IMR-90 (cell line): ENCODE data around the gene TCF7L2. TPM values are rescaled to one million over a fixed set of nuclear protein-coding genes. Genes with fewer than 3 reads are reported as not detected.
A peak's percentile ranks its signal among the peaks of the same experiment; 100 is the strongest.

ENCODE experiments used
- ATAC-seq: fragments of 200-7000 bp; cut with Tn5 transposase; 2 replicates; pipeline ENCODE4 v1.9.1; 2020; ENCODE audit warnings: low read depth, mild to moderate bottlenecking, moderate library complexity
- BruUV-seq: library from RNA; stranded (reverse); fragments of 400-500 nt; replicated peaks from 2 replicates; lab custom pipeline; 2021; lab: Mats Ljungman, UMichigan
- CTCF ChIA-PET: fragments of 300-600 bp; formaldehyde crosslinking; extraction: SDS; loops from one replicate; lab custom pipeline; 2021; ENCODE audit warnings: antibody characterized with exemption; lab: Yijun Ruan, JAX
- POLR2A ChIA-PET: fragments of 300-600 bp; sonication (Branson Sonifier 250); formaldehyde crosslinking; loops from one replicate; lab custom pipeline; 2022; ENCODE audit warnings: antibody characterized with exemption; ENCODE audit not compliant: unreplicated experiment; lab: Charles Lee
- DNase-seq: peaks from one replicate; pipeline ENCODE4 v3.0.0; 2013
- H2AFZ ChIP-seq: replicated peaks from 2 replicates; pipeline ENCODE3; 2013; ENCODE audit warnings: low read length, mild to moderate bottlenecking; ENCODE audit not compliant: poor library complexity
- H2AK5ac ChIP-seq: 2 replicates; pipeline ENCODE4 v1.6.1; 2013; ENCODE audit warnings: low read depth, low read length, inconsistent platforms
- H2AK9ac ChIP-seq: replicated peaks from 2 replicates; pipeline ENCODE3; 2013; ENCODE audit warnings: mild to moderate bottlenecking, low read depth, low read length, moderate library complexity; ENCODE audit not compliant: poor library complexity
- H2BK120ac ChIP-seq: 2 replicates; pipeline ENCODE4 v1.6.1; 2013; ENCODE audit warnings: low read depth, low read length, inconsistent platforms
- H2BK15ac ChIP-seq: 3 replicates; pipeline ENCODE4 v1.6.1; 2013; ENCODE audit warnings: low read depth, low read length, inconsistent platforms
- H2BK20ac ChIP-seq: 2 replicates; pipeline ENCODE4 v1.6.1; 2013; ENCODE audit warnings: low read depth, mild to moderate bottlenecking, inconsistent platforms, low read length, moderate library complexity
- H2BK5ac ChIP-seq: 2 replicates; pipeline ENCODE4 v1.6.1; 2013; ENCODE audit warnings: mild to moderate bottlenecking, low read depth, low read length, inconsistent platforms; ENCODE audit not compliant: poor library complexity, severe bottlenecking
- H3K14ac ChIP-seq: replicated peaks from 2 replicates; pipeline ENCODE4 v1.6.1; 2013; ENCODE audit warnings: low read depth, low read length, inconsistent platforms
- H3K18ac ChIP-seq: 2 replicates; pipeline ENCODE4 v1.6.1; 2013; ENCODE audit warnings: low read depth, low read length, control low read depth
- H3K23ac ChIP-seq: 2 replicates; pipeline ENCODE4 v1.6.1; 2013; ENCODE audit warnings: low read depth, low read length, inconsistent platforms
- H3K27ac ChIP-seq: 2 replicates; pipeline ENCODE4 v1.5.1; 2013; ENCODE audit warnings: mild to moderate bottlenecking, control low read depth, low read length; ENCODE audit not compliant: insufficient read depth
- H3K27me3 ChIP-seq: 2 replicates; pipeline ENCODE4 v1.6.1; 2013; ENCODE audit warnings: low read length; ENCODE audit not compliant: control insufficient read depth, insufficient read depth
- H3K36me3 ChIP-seq: 2 replicates; pipeline ENCODE4 v1.6.1; 2013; ENCODE audit warnings: low read length, mixed read lengths; ENCODE audit not compliant: control insufficient read depth, insufficient read depth
- H3K4ac ChIP-seq: 2 replicates; pipeline ENCODE4 v1.6.1; 2013; ENCODE audit warnings: low read depth, low read length, inconsistent platforms
- H3K4me1 ChIP-seq: 2 replicates; pipeline ENCODE4 v1.6.1; 2013; ENCODE audit warnings: low read length, mixed read lengths; ENCODE audit not compliant: control insufficient read depth, insufficient read depth
- H3K4me2 ChIP-seq: 2 replicates; pipeline ENCODE4 v1.6.1; 2013; ENCODE audit warnings: low read depth, mild to moderate bottlenecking, control low read depth, low read length, moderate library complexity
- H3K4me3 ChIP-seq: 2 replicates; pipeline ENCODE4 v1.5.1; 2013; ENCODE audit warnings: low read depth, mild to moderate bottlenecking, control low read depth, low read length, moderate library complexity; ENCODE audit not compliant: insufficient read depth
- H3K56ac ChIP-seq: 2 replicates; pipeline ENCODE4 v1.6.1; 2013; ENCODE audit warnings: low read length, inconsistent platforms; ENCODE audit not compliant: insufficient read depth; ENCODE audit errors: extremely low read depth
- H3K79me1 ChIP-seq, 2 experiments: 2 replicates each; pipeline ENCODE4 v1.6.1; 2013; ENCODE audit warnings: low read length in 2 of 2, inconsistent platforms in 1 of 2, low read depth in 1 of 2
- H3K9ac ChIP-seq: 2 replicates; pipeline ENCODE4 v1.6.1; 2013; ENCODE audit warnings: low read depth, low read length, control low read depth
- H3K9me1 ChIP-seq: 2 replicates; pipeline ENCODE4 v1.6.1; 2013; ENCODE audit warnings: low read length, inconsistent platforms; ENCODE audit not compliant: insufficient read depth
- H3K9me3 ChIP-seq: 2 replicates; pipeline ENCODE4 v1.6.1; 2013; ENCODE audit warnings: low read length; ENCODE audit not compliant: control insufficient read depth, insufficient read depth
- H4K20me1 ChIP-seq: 2 replicates; pipeline ENCODE4 v1.6.1; 2013; ENCODE audit warnings: low read length, inconsistent platforms; ENCODE audit not compliant: insufficient read depth
- H4K5ac ChIP-seq: 2 replicates; pipeline ENCODE4 v1.6.1; 2013; ENCODE audit warnings: mild to moderate bottlenecking, low read depth, low read length, control low read depth
- H4K8ac ChIP-seq, 2 experiments: 2 replicates each; pipeline ENCODE4 v1.6.1; 2013; ENCODE audit warnings: low read depth in 2 of 2, low read length in 2 of 2, control low read depth in 1 of 2, inconsistent platforms in 1 of 2
- H4K91ac ChIP-seq: 2 replicates; pipeline ENCODE4 v1.6.1; 2013; ENCODE audit warnings: low read depth, low read length, inconsistent platforms; ENCODE audit not compliant: insufficient read depth
- BHLHE40 ChIP-seq: fragments of 150-350 bp; IDR thresholded peaks from 2 replicates; pipeline ENCODE4 v1.6.1; 2016; ENCODE audit warnings: mild to moderate bottlenecking, low read depth, low read length
- CEBPB ChIP-seq: IDR thresholded peaks from 2 replicates; pipeline ENCODE4 v1.6.1; 2012; ENCODE audit warnings: low read depth, low read length, improper control_type of control experiment
- MAFK ChIP-seq: IDR thresholded peaks from 2 replicates; pipeline ENCODE4 v1.6.1; 2012; ENCODE audit warnings: low read depth, low read length, improper control_type of control experiment
- MAZ ChIP-seq: IDR thresholded peaks from 2 replicates; pipeline ENCODE4 v1.6.1; 2012; ENCODE audit warnings: low read depth, mild to moderate bottlenecking, low read length, improper control_type of control experiment, moderate library complexity, borderline replicate concordance
- MXI1 ChIP-seq: IDR thresholded peaks from 2 replicates; pipeline ENCODE4 v1.6.1; 2012; ENCODE audit warnings: low read depth, mild to moderate bottlenecking, low read length, moderate library complexity, borderline replicate concordance
- POLR2A ChIP-seq: IDR thresholded peaks from 2 replicates; pipeline ENCODE4 v1.6.1; 2012; ENCODE audit warnings: mild to moderate bottlenecking, low read depth, low read length
- RFX5 ChIP-seq: IDR thresholded peaks from 2 replicates; pipeline ENCODE4 v1.8.0; 2012; ENCODE audit warnings: low read depth, mild to moderate bottlenecking, low read length, moderate library complexity
- WGBS, 2 experiments: methylation state at CpG; one replicate each; pipeline versions ENCODE4 v1.1.5 to v1.1.7; 2013; ENCODE audit warnings: missing lambda C conversion rate in 2 of 2; ENCODE audit not compliant: insufficient read length in 1 of 2; ENCODE audit errors: extremely low coverage in 2 of 2; 5-methylcytosine and 5-hydroxymethylcytosine counted together
- dilution Hi-C: fragments of 300-500 bp; cut with HindIII; formaldehyde crosslinking; loops from one replicate; pipeline ENCODE4 v1.14.3; 2018; ENCODE audit warnings: low sequenced_read_pairs; ENCODE audit not compliant: unreplicated experiment
- in situ Hi-C: fragments of 300-500 bp; cut with MboI; formaldehyde crosslinking; loops from 3 replicates; pipeline ENCODE4 v1.14.3; 2019; ENCODE audit warnings: low sequenced_read_pairs, inconsistent platforms, mixed read lengths
- intact Hi-C: fragments of 100-400 bp; cut with micrococcal nuclease; formaldehyde crosslinking; loops from 2 replicates; pipeline ENCODE4 v1.10.0; 2022
- polyA plus RNA-seq, 3 experiments: library from polyadenylated mRNA; depleted of rRNA; stranded (reverse); fragments of >200 nt; gene quantifications; 2 replicates each; pipeline ENCODE4 v1.2.3, GENCODE V29; 2012; ENCODE audit warnings: low replicate concordance in 1 of 3
- total RNA-seq: library from RNA; depleted of rRNA; stranded (reverse); fragments of >200 nt; gene quantifications from 2 replicates; pipeline ENCODE4 v1.2.3, GENCODE V29; 2012
- TF ChIP-seq, protein P1 (sequence below): conservative IDR thresholded peaks from 2 replicates; pipeline ENCODE4 v1.5.1; 2012; ENCODE audit warnings: mild to moderate bottlenecking, low read depth, low read length, improper control_type of control experiment
- TF ChIP-seq, protein P2 (sequence below): fragments of 150-350 bp; IDR thresholded peaks from 2 replicates; pipeline ENCODE4 v1.6.1; 2017; ENCODE audit warnings: mild to moderate bottlenecking, antibody characterized with exemption, low read length, low read depth

TCF7L2 gene
- total and polyA plus RNA-seq, 2 of the 4 experiments (the other 2 are of a cell fraction): 1.3 to 12.2 TPM

DNA sequence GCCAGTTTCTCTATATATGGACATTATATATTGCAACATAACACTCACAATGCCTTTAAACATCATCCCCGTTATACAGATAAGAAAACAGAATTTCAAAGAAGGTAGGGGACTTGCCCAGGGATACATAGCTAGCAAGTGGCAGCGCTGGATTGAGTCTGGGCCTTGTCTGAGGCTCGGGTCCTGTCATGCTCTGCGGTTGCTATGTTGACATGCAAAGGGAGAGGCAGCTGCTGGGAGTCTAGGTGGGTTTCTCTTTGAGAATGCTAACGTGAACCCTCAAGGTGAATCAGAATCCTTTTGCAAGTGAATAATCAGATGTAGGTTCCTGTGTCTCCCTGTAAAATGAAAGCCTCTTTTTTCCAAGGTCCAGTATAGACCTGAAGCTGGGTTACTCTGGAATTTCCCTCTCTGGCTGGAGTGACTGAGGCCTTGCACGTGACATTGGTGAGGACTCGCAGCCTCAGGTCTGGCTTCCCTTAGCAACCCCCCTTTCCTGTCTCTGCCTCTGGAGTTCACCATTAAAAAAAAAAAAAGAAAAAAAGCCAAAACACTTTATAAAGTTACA is 38.9 kb downstream of the TCF7L2 start:
- H3K4me3 ChIP-seq: no peak overlapping the region
- no peaks in the 10 kb centered on the region for H3K27me3 ChIP-seq
- H3K79me1 ChIP-seq: peaks cover 39 to 70% of the 10 kb centered on the region in 2 experiments
- H3K36me3 ChIP-seq: peaks cover 10% of the 10 kb centered on the region
- H3K4me2 ChIP-seq: no peak overlapping the region
- H3K56ac ChIP-seq: no peak overlapping the region
- H3K4ac ChIP-seq: no peak overlapping the region
- no peak overlapping the region for H2BK20ac ChIP-seq
- no peak overlapping the region for H3K9ac ChIP-seq
- ChIA-PET CTCF (interaction anchor here (0.6 kb wide), 1 partner anchor 12 kb away, joined by 5 read pairs; no protein-coding TSS in a partner anchor), POLR2A (interaction anchor here (0.7 kb wide), 1 partner anchor 136 kb away, joined by 4 read pairs; no protein-coding TSS in a partner anchor)
- H3K9me1 ChIP-seq: peaks cover 9% of the 10 kb centered on the region
- H3K23ac ChIP-seq: no peak overlapping the region
- H3K18ac ChIP-seq: no peak overlapping the region
- H2BK120ac ChIP-seq: no peak overlapping the region
- no peak overlapping the region for H2BK5ac ChIP-seq
- H3K9me3 ChIP-seq: no peaks in the 10 kb centered on the region
- no peak overlapping the region for H2AFZ ChIP-seq
- peaks cover 11% of the 10 kb centered on the region for H3K4me1 ChIP-seq
- no TSS peak for BruUV-seq
- H2AK9ac ChIP-seq: no peak overlapping the region
- H4K8ac ChIP-seq: no peak overlapping the region
- intact Hi-C loops (no loop called here), in situ Hi-C loops (no loop called here), dilution Hi-C loops (no loop called here)
- no peak overlapping the region for H3K14ac ChIP-seq
- H4K91ac ChIP-seq: no peak overlapping the region
- peaks cover 36% of the 10 kb centered on the region for H4K20me1 ChIP-seq
- H2BK15ac ChIP-seq: no peak overlapping the region
- no peak overlapping the region for H4K5ac ChIP-seq
- 69% methylated on average over 5 of the region's 7 CpGs; no CpG with 5 or more reads in 1 of the 2 experiments for WGBS, 2 experiments
- H2AK5ac ChIP-seq: no peak overlapping the region
- ATAC-seq (no peak), DNase-seq (no peak)
- TF ChIP-seq, protein P1, sequence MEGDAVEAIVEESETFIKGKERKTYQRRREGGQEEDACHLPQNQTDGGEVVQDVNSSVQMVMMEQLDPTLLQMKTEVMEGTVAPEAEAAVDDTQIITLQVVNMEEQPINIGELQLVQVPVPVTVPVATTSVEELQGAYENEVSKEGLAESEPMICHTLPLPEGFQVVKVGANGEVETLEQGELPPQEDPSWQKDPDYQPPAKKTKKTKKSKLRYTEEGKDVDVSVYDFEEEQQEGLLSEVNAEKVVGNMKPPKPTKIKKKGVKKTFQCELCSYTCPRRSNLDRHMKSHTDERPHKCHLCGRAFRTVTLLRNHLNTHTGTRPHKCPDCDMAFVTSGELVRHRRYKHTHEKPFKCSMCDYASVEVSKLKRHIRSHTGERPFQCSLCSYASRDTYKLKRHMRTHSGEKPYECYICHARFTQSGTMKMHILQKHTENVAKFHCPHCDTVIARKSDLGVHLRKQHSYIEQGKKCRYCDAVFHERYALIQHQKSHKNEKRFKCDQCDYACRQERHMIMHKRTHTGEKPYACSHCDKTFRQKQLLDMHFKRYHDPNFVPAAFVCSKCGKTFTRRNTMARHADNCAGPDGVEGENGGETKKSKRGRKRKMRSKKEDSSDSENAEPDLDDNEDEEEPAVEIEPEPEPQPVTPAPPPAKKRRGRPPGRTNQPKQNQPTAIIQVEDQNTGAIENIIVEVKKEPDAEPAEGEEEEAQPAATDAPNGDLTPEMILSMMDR: no peak
- TF ChIP-seq RFX5 (no peak), POLR2A (no peak), CEBPB (0 out of 2 replicates have a peak, but pooled peaks have one; percentile 15), MXI1 (no peak), MAFK (no peak), BHLHE40 (no peak), MAZ (no peak)
- TF ChIP-seq, protein P2, sequence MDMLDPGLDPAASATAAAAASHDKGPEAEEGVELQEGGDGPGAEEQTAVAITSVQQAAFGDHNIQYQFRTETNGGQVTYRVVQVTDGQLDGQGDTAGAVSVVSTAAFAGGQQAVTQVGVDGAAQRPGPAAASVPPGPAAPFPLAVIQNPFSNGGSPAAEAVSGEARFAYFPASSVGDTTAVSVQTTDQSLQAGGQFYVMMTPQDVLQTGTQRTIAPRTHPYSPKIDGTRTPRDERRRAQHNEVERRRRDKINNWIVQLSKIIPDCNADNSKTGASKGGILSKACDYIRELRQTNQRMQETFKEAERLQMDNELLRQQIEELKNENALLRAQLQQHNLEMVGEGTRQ: no peak
- no peak overlapping the region for H3K27ac ChIP-seq
